H1 (cell line): ENCODE data around the gene MBLAC1.

Experiments
- ASH2L ChIP-seq: fragments of 200-600, 300-600 bp; sonication (generic); IDR thresholded peaks from one replicate; pipeline ENCODE4 v1.7.1; 2017; ENCODE audit warnings: low read length
- BACH1 ChIP-seq: IDR thresholded peaks from 2 replicates; pipeline ENCODE4 v1.6.1; 2012; ENCODE audit warnings: low read length, improper control_type of control experiment
- ZNF274 ChIP-seq: IDR thresholded peaks from 2 replicates; pipeline ENCODE4 v1.7.0; 2012; ENCODE audit warnings: low read length, borderline replicate concordance; ENCODE audit errors: extremely low read depth
- TF ChIP-seq, protein P1 (sequence below), 3 experiments: IDR thresholded peaks; 1 replicate in 2 of 3; 2 replicates in 1 of 3; pipeline versions ENCODE4 v1.5.1 to v1.6.1; 2011; ENCODE audit warnings: low read length in 3 of 3, mild to moderate bottlenecking in 3 of 3, inconsistent platforms in 2 of 3, low read depth in 1 of 3, moderate library complexity in 1 of 3; ENCODE audit not compliant: insufficient read depth in 1 of 3; ENCODE audit errors: control extremely low read depth in 1 of 3
- TF ChIP-seq, protein P2 (sequence below): IDR thresholded peaks from 2 replicates; pipeline ENCODE4 v1.6.1; 2012; ENCODE audit warnings: inconsistent platforms

DNA sequence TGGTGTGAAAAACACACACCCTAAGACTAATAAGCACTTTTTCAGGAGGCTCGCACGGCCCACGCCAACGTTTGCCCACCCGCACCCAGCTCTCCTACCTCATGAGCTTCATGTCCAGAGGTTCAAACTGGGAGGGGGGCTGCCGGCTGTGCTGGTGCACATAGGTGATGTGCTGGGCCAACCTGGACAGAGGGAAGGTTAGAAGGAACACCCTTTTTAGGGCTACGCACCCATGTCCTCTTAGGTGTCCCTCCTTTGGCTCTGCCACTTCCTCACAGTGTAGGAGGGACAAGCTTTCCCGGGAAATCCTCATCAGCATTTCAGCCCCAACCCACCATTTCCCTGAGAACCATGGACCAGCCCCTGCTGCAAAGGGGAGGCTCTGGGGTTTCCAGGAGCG lies 31.5 kb upstream of the MBLAC1 start:
- TF ChIP-seq, protein P1, sequence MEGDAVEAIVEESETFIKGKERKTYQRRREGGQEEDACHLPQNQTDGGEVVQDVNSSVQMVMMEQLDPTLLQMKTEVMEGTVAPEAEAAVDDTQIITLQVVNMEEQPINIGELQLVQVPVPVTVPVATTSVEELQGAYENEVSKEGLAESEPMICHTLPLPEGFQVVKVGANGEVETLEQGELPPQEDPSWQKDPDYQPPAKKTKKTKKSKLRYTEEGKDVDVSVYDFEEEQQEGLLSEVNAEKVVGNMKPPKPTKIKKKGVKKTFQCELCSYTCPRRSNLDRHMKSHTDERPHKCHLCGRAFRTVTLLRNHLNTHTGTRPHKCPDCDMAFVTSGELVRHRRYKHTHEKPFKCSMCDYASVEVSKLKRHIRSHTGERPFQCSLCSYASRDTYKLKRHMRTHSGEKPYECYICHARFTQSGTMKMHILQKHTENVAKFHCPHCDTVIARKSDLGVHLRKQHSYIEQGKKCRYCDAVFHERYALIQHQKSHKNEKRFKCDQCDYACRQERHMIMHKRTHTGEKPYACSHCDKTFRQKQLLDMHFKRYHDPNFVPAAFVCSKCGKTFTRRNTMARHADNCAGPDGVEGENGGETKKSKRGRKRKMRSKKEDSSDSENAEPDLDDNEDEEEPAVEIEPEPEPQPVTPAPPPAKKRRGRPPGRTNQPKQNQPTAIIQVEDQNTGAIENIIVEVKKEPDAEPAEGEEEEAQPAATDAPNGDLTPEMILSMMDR (IDR thresholded peaks at IDR 0.05; ENCODE audit: control extremely low read depth in 1 of 3, insufficient read depth in 1 of 3, low read depth in 1 of 3, low read length in 3 of 3): no peak
- TF ChIP-seq ASH2L: no peak
- TF ChIP-seq, protein P2, sequence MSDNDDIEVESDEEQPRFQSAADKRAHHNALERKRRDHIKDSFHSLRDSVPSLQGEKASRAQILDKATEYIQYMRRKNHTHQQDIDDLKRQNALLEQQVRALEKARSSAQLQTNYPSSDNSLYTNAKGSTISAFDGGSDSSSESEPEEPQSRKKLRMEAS: no peak
- TF ChIP-seq BACH1: no peak
- no peak for TF ChIP-seq ZNF274
